ENCODE results near the gene BLTP2. TPM values are rescaled to one million over a fixed set of nuclear protein-coding genes. Genes with fewer than 3 reads are reported as not detected.
"Not testable (repeated sequence)": the region's sequence is repeated elsewhere in the genome, so short reads cannot be mapped to it uniquely, and the experiment has no call there.

BLTP2 gene
- total RNA-seq, 2 donors from 2014 or later: 125 to 139 TPM

- no peaks in the 10 kb centered on the region for H3K4me1 ChIP-seq (ENCODE audit: control insufficient read depth in 1 of 2, low read depth in 2 of 2)
- DNase-seq (ENCODE audit: low spot score): no peak
- no peak for ATAC-seq (ENCODE audit: insufficient number of reproducible peaks, low FRiP score, low read depth)
- H3K27ac ChIP-seq: no peak within 1 kb of the TSS
- H3K27me3 ChIP-seq (replicated peaks; ENCODE audit: insufficient read depth): no peaks in the 10 kb centered on the region
- H3K4me3 ChIP-seq: no peak within 1 kb of the TSS
- peaks cover 30% of the 10 kb centered on the region for H3K36me3 ChIP-seq
- H3K9me3 ChIP-seq: no peaks in the 10 kb centered on the region
- TF ChIP-seq CTCF (IDR thresholded peaks at IDR 0.05): no peak
These were observed 31.0 kb downstream of the BLTP2 start, which contains the start of gene RSKR for GRCh38 chr17:28613931-28614381. RSKR (minus strand) TSS chr17:28614185; CDS start chr17:28614161, 24 bp downstream.

GRCh38 chr17:28612936-28613872, 31.8 kb downstream of the BLTP2 start:
- ATAC-seq (ENCODE audit: insufficient number of reproducible peaks, low FRiP score, low read depth) (no peak), DNase-seq (ENCODE audit: low spot score) (no peak)
- Histone ChIP-seq H3K27me3 (replicated peaks; ENCODE audit: insufficient read depth) (no peaks in the 10 kb centered on the region), H3K36me3 (peaks cover 24% of the 10 kb centered on the region), H3K4me1 (ENCODE audit: control insufficient read depth in 1 of 2, low read depth in 2 of 2) (no peaks in the 10 kb centered on the region), H3K4me3 (no peak overlapping the region), H3K9me3 (no peaks in the 10 kb centered on the region), H3K27ac (no peak overlapping the region)
- peak; percentile 49 for TF ChIP-seq CTCF (IDR thresholded peaks at IDR 0.05)

GRCh38 chr17:28612531-28612930, 32.4 kb downstream of the BLTP2 start:
- no peaks in the 10 kb centered on the region for H3K27me3 ChIP-seq (replicated peaks; ENCODE audit: insufficient read depth)
- ATAC-seq (ENCODE audit: insufficient number of reproducible peaks, low FRiP score, low read depth) (no peak), DNase-seq (ENCODE audit: low spot score) (no peak)
- H3K36me3 ChIP-seq: peaks cover 20% of the 10 kb centered on the region
- no peaks in the 10 kb centered on the region for H3K9me3 ChIP-seq
- no peaks in the 10 kb centered on the region for H3K4me1 ChIP-seq (ENCODE audit: control insufficient read depth in 1 of 2, low read depth in 2 of 2)
- no peak for TF ChIP-seq CTCF (IDR thresholded peaks at IDR 0.05)
- no peak overlapping the region for H3K4me3 ChIP-seq
- H3K27ac ChIP-seq: no peak overlapping the region

GRCh38 chr17:28610376-28610775, 34.6 kb downstream of the BLTP2 start:
- Histone ChIP-seq H3K36me3 (peaks cover 5% of the 10 kb centered on the region), H3K9me3 (no peaks in the 10 kb centered on the region), H3K27ac (no peak overlapping the region), H3K4me3 (no peak overlapping the region), H3K27me3 (replicated peaks; ENCODE audit: insufficient read depth) (no peaks in the 10 kb centered on the region), H3K4me1 (ENCODE audit: control insufficient read depth in 1 of 2, low read depth in 2 of 2) (no peaks in the 10 kb centered on the region)
- DNase-seq (ENCODE audit: low spot score) (no peak), ATAC-seq (ENCODE audit: insufficient number of reproducible peaks, low FRiP score, low read depth) (no peak)
- TF ChIP-seq CTCF (IDR thresholded peaks at IDR 0.05): no peak

GRCh38 chr17:28604031-28604430, 40.9 kb downstream of the BLTP2 start:
- not testable (repeated sequence) for H3K27ac ChIP-seq; H3K27me3 ChIP-seq (replicated peaks; ENCODE audit: insufficient read depth); ATAC-seq (ENCODE audit: insufficient number of reproducible peaks, low FRiP score, low read depth); H3K4me1 ChIP-seq (ENCODE audit: control insufficient read depth in 1 of 2, low read depth in 2 of 2); H3K9me3 ChIP-seq; H3K36me3 ChIP-seq; H3K4me3 ChIP-seq; DNase-seq (ENCODE audit: low spot score)

Measured in thoracic aorta (tissue), 2 donors.